GM20431 (cell line): ENCODE measurements around the gene USP14.

Source experiments
- in situ Hi-C: fragments of 300-500 bp; cut with MseI, MboI; formaldehyde crosslinking; loops from one replicate; pipeline ENCODE4 v1.15.0; 2020; ENCODE audit warnings: low sequenced_read_pairs; ENCODE audit not compliant: unreplicated experiment

Gene USP14

DNA sequence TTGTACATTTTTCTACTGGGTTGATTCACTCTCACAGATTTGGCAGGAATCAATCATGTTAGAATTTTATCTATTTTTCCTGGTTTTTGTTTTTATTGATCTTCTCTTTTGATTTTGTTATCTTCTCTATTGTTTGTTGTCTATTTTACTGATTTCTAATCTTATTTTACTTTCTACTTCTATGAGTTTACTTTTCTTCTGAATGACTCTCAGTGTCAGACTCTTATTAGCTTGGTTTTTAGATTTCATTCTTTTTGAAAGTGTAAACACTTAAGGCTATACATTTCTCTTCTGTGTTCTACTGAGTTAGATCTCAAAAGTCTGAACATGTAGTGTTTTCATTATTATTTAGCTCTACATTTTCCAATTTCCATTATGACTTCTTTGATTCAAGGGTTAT, 62.4 kb downstream of the USP14 start:
- in situ Hi-C loops: no loop called here

DNA sequence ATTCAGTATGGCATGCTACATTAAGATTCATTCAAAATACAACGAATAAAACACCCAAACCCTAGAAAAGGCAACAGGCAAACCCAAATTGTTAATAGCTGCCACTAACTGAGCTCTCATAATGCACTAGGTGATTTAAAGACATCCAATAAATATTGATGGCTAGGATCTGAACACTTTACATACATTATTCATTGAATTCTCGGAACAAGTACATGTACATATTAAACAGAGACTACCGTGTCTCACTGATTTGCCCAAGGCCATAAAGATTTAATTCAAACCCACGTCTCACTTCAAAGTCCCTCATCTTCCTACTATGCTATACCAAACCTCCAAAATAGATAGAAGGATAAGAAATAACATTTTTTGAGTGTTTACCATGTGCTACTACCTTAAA, 67.4 kb downstream of the USP14 start:
- in situ Hi-C loops: no loop called here

DNA sequence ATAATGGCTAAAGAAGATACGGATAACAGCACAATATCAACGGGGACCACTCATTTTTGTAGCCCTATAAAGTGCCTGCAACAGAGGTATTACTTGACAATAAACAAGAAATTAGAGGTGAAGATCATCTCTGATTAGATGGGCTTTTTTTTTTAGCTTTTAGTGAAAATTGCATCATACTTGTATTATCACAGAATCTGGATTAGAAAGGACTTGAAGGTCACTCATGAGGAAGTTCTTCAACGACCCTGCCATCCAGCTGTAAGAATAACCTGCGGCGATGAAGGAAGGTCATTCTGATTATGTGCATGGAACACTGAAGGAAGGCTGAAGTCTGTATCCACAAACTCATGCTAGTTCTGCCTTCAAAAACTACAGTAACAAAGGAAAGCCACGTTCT, 69.0 kb downstream of the USP14 start:
- in situ Hi-C loops: no loop called here

DNA sequence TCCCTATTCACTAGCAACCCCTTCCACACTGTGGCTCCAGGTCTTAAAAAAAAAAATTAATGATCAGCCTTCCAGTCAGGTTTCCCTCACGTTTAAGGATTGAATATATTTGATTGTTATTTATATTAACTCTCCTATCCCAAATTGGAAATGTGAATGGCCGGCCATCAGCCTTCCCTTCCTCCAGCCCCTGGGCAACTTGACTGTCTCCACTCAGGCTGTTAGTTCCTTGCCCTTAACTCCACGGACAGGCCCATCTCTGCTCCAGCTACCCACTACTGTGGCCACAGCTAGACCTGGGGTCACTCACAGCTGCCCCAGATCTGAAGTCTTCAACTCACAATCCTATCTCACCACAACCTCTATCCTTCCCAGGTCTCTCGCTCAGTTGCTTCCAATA, 69.5 kb downstream of the USP14 start:
- in situ Hi-C loops: no loop called here

DNA sequence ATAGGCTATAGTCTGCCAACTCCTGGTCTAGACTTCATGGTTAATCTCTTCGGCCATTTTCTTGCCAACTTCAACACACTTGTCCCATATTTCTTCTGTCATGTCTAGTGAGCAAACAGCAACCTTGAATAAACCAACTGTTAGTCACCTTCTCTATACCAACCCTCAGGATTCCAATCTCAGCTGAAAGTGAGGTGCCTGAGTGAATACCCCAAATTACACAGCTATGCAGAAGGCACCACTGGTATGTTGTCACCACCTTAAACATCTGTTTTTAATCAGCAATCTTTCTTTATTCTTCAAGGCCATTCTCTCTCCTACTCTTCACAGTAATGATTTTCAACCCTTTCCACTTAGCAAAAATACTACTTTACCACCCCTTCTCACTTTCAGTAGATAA, 70.2 kb downstream of the USP14 start:
- in situ Hi-C loops: no loop called here

DNA sequence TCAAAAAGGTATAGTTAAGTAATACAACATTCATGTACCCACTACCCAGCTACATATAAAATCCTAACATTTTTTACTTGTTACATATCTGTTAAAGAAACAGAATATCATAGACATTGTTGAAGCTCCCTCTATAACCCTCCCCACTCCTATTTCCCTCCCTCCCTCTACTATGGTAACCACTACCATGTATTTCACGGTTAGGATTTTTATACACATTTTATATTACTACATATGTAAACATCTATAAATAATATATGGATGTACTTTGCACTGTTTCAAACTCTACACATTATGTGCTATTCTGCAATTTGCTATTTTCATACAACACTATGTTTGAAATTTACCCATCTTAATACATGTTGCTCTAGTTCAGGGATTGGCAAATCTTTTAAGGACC, 73.2 kb downstream of the USP14 start:
- in situ Hi-C loops: no loop called here

DNA sequence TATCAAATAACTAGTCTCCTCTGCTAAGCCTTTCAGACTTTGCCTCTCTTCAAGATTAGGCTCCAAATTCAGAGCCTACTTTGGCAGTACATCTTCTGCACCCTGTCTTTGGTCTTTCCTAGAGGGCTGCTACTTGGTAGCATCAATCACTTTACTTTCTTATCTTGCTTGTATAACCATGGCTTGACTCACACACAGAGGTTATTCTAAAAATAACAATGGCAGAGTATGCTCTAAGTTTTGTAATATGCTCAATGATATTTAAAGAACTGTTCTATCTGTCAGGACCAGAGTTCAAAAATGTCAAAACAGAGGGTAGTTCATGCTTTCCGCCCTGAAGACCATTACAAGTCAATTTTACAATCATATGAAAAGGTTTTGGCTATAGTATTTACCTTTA, 81.8 kb downstream of the USP14 start:
- in situ Hi-C loops: no loop called here

DNA sequence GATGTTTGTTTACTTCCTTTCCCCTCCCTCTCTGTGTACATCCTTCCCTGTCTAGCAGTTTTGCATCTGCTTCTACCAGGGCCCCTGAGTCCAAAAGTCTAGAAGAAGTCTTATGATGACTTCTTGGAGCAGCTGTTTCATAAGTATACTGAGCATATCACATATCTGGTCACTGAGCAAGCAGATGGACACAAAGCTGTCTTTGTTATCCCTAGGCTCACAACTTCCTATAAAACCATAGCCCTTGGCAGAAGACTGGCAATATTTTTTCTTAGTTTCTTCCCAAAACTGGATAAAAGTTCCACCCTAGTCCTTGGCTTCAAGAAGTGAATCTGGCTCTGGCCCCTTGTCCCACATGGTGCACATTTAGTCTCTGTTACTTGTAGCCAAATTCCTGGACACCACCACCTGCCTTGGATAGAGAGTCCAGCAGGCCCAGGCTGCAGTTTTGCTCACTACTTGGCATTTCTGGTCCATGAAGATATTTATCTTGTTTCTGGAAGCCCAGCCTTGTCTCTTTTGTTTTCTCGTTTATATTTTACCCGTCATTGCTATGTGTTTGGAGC, 87.0 kb downstream of the USP14 start:
- in situ Hi-C loops: no loop called here

DNA sequence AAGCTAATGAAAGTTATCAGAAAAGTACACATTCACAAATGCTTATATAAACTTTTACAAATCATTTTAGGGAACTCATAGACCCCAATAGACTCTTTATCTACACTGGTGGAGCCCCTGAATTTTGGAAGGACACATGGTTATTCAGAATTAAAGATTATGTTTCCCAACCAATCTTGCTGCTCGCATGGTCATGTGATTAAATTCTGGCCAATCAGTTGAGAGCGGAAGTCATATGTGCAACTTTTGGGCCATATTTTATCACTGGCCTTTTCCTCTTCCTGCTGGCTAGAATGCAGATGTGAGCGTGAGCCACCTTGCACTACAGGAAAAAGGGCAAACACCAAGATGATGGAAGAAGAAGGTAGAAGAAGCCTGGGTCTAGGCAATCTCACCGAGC, 89.7 kb downstream of the USP14 start:
- in situ Hi-C loops: no loop called here

DNA sequence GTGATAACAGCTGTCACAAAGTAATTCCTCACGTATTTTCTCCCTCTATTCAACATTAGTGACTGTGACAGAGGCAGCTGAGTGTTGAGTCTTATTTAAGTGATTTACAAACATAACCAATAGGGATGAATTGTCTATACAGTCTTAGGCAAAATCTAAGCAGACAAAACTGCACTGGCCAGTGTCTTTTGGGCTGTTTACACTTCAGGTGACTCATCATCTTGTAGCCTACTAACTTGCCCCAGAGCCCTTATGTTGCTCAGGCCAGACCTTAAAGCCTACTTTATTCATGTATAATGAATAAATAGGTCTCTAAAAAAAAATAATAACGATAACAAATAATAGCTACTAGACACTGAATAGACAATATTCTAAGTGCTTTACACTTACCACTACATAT, 92.3 kb downstream of the USP14 start:
- in situ Hi-C loops: no loop called here

DNA sequence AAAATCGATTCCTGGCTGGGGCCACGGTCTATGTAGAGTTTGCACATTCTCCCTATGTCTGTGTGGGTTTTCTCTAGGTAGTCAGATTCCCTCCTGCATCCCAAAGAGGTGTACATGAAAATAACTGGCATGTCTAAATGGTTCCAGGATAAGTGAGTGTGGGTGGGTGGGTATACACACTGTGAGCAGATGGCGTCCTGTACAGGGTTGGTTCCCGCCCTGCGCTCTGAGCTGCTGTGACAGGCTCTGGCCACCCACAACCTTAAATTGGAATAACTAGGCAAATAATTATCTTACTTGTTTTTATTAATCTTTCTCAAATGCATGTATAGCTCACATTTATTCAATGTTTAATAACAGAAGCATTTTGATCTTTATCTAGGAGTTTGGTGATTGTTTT, 93.2 kb downstream of the USP14 start:
- in situ Hi-C loops: no loop called here

DNA sequence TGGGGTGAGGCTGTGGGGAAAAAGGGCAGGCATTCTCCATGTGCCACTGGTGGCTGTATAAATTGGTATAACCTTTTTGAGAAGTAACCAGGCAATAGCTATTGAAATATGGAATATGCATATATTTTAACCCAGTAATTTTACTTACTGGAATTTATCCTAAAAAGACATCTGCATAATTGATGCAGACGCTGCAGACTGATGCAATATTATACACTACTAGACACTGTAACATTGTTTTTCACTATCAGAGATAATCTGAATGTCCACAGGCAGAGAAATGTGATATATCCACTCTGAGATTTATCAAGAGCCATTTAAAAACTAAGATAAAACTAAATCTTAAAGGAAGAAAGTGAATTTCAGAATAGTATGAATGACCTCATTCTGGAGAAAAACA, 94.8 kb downstream of the USP14 start:
- in situ Hi-C loops: no loop called here

DNA sequence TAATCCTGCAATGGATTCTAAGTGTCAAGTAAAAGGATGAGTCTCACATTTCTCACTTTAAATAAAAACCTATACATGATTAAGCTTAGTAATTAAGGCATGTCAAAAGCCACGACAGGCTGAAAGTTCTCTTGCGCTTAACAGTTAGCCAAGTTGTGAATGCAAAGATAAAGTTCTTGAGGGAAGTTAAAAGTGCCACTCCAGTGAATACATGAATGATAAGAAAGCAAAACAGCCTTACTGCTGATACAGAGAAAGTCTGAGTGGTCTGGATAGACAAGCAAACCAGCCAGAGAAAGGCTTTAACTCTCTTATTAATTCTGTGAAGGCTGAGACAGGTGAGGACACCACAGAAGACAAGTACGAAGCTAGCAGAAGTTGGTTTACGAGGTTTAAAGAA, 96.8 kb downstream of the USP14 start:
- in situ Hi-C loops: no loop called here

DNA sequence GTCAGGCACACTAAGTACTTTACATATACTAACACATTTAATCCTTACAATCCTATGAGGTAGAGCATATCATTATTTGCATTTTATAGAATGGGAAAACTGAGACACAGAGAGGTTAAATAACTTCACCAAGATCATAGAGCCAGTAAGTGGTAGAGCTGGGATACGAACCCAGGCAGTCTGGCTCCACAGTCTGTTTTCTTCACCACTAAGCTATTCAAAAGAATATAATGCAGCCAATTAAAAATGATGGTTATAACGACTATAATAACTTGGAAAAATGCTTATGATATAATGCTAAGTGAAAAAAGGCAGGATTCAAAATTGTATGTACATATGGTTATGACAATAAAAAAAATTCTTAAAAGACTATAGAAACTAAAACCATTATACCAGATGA, 102.2 kb downstream of the USP14 start:
- in situ Hi-C loops: no loop called here

DNA sequence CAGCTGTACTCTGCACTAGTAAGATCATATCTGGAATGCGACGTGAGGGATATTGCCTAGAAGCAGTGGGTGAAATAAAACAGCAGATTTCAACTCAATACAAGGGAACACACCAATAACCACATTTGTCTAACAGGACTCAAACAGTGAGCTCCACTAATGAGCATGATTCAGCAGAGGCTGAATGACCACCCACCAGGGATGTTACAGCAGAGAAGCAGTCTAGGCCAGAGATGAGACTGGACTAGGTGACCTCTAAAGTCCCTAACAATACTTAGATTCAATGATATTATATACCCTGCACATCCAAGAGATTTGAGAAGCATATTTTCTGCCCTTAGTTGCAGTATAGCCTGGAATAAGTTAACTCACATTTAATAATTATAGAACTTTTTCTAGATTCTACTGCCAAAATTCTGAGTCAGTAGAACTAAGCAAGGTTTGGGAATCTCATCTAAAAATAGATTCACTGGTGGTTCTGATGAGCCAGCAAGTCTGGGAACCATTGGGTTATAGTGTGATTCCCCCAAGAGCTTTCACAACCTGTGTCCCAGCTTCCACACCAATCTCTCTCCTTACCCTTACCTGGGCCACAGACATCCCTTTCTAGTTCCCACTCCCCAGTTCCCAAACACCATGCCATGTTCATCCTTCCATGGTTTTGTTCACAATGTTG, 103.2 kb downstream of the USP14 start:
- in situ Hi-C loops: no loop called here
